HG02970 (cell line): ENCODE measurements around the gene SSTR3.

Experiments used
- ATAC-seq: cut with Tn5 transposase; IDR thresholded peaks from one replicate; pipeline ENCODE4 v1.9.1; 2021; ENCODE audit warnings: mild to moderate bottlenecking, moderate library complexity, moderate number of reproducible peaks; ENCODE audit not compliant: unreplicated experiment, low FRiP score

Gene SSTR3

GRCh38 chr22:37198258-37199102 lies 13.8 kb downstream of the SSTR3 start:
- peak; percentile 14 for ATAC-seq

GRCh38 chr22:37197451-37198257 lies 14.6 kb downstream of the SSTR3 start:
- ATAC-seq: no peak

- no peak for ATAC-seq
These were observed 15.5 kb downstream of the SSTR3 start for GRCh38 chr22:37196539-37197450.

GRCh38 chr22:37195921-37196320 lies 16.4 kb downstream of the SSTR3 start:
- ATAC-seq: no peak

GRCh38 chr22:37194750-37195149 lies 17.5 kb downstream of the SSTR3 start:
- ATAC-seq: no peak

GRCh38 chr22:37193629-37194191 lies 18.6 kb downstream of the SSTR3 start:
- ATAC-seq: no peak

GRCh38 chr22:37192741-37193140 lies 19.5 kb downstream of the SSTR3 start:
- no peak for ATAC-seq

- ATAC-seq: no peak
These were observed 20.1 kb downstream of the SSTR3 start for GRCh38 chr22:37192204-37192603.

- ATAC-seq: no peak
These were observed 22.0 kb downstream of the SSTR3 start for GRCh38 chr22:37190262-37190780.

- ATAC-seq: no peak
These were observed 23.3 kb downstream of the SSTR3 start for GRCh38 chr22:37188901-37189466.

GRCh38 chr22:37187891-37188761 lies 24.2 kb downstream of the SSTR3 start, which contains the start of gene C1QTNF6:
Gene C1QTNF6 (minus strand): TSS chr22:37188247. CDS start chr22:37188213, 34 bp downstream.
- no peak for ATAC-seq

GRCh38 chr22:37187552-37187890 lies 24.8 kb downstream of the SSTR3 start:
- no peak for ATAC-seq

- no peak for ATAC-seq
These were observed 25.2 kb downstream of the SSTR3 start for GRCh38 chr22:37186997-37187522.

- ATAC-seq: no peak
These were observed 25.9 kb downstream of the SSTR3 start for GRCh38 chr22:37186228-37186996.

- no peak for ATAC-seq
These were observed 26.5 kb downstream of the SSTR3 start for GRCh38 chr22:37185646-37186227.

- no peak for ATAC-seq
These were observed 27.3 kb downstream of the SSTR3 start for GRCh38 chr22:37184816-37185541.

- no peak for ATAC-seq
These were observed 27.9 kb downstream of the SSTR3 start for GRCh38 chr22:37184380-37184755.
